ENCODE results near the gene MEGF6. TPM values are rescaled to one million over a fixed set of nuclear protein-coding genes. Genes with fewer than 3 reads are reported as not detected.

Gene MEGF6
- total and polyA plus RNA-seq, 2 donors (not counting 1 experiment from before 2014, with no cell fraction given): 43.2 to 77.3 TPM

DNA sequence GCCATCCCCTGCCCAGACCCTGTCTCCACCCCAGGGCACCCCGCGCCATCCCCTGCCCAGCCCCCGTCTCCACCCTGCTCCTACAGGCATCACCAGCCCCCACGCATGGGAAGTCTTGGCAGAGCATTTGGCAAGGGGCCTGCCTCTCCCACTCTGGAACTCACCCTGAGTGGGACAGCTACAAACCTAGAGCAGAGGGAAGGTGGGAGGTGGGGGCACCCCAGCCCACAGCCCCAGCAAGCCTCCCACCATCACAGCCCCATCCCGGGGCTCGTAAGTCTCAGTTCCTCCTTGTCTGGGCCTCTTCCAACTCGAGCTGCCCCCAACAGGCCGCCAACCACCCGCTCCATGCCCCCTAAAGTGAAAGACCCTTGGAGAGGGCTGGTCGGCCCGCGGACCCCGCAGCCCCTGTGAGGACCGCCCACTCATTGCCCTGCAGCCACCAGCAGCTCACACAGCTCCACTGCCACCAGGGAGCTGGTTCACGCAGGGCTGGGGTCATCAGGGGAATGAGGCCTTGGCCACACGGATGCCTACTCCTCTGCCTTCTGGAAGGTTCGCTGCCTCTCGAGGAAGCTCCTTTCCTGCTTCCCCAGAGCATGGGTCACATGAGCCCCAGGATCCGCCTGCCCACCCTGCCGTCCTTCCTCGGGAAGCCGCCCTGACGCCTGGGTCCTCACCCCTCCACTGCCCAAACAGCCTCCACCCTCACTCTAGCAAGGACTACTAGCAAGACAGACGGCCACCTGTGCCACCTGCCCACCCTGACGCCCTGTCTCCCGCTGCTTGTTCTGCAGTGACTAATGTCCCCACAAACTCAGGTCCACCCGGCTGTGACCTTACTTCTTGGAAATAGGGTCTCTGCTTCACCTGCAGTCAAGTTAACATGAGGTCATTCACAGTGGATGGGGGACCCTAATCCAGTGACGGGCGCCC is 14.4 kb downstream of the MEGF6 start:
- Histone ChIP-seq H3K4me1 (ENCODE audit: control insufficient read depth in 2 of 2, insufficient read depth in 2 of 2, low read length in 2 of 2) (peaks cover 27 to 38% of the 10 kb centered on the region in 2 donors), H3K27me3 (replicated peaks in 1 of 4; ENCODE audit: control extremely low read depth in 1 of 4, control insufficient read depth in 3 of 4, insufficient read depth in 4 of 4, low read length in 3 of 4) (peaks cover 0 to 2% (median 0%) of the 10 kb centered on the region in 4 experiments), H3K79me2 (ENCODE audit: control insufficient read depth, insufficient read depth, low read length) (no peaks in the 10 kb centered on the region), H4K20me1 (ENCODE audit: control insufficient read depth, insufficient read depth, low read length, poor library complexity, severe bottlenecking) (no peaks in the 10 kb centered on the region), H3K36me3 (replicated peaks in 1 of 2; ENCODE audit: control extremely low read depth in 1 of 2, control insufficient read depth in 1 of 2, extremely low read depth in 1 of 2, insufficient read depth in 2 of 2, low read length in 1 of 2) (no peaks in the 10 kb centered on the region), H3K4me2 (replicated peaks; ENCODE audit: low read depth, low read length, poor library complexity, severe bottlenecking) (peak overlapping the region; percentile 77), H3K4me3 (ENCODE audit: control extremely low read depth in 1 of 5, extremely low read depth in 1 of 5, insufficient read depth in 1 of 5, low read depth in 2 of 5, low read length in 4 of 5) (peak overlapping the region in 2 of 5 experiments; percentile 20 to 45), H3K9ac (ENCODE audit: low read length) (peak overlapping the region; percentile 54), H3K27ac (ENCODE audit: low read length in 2 of 2) (no peak overlapping the region), H2AFZ (ENCODE audit: insufficient read depth, low read depth, low read length, poor library complexity, severe bottlenecking) (peak overlapping the region; percentile 52), H3K9me3 (ENCODE audit: control extremely low read depth in 1 of 3, control insufficient read depth in 2 of 3, insufficient read depth in 1 of 3, low read length in 2 of 3) (no peaks in the 10 kb centered on the region)
- Mint-ChIP-seq H3K4me3 (peak overlapping the region; percentile 85), H3K27ac (peak overlapping the region; percentile 50), H3K4me1 (peaks cover 24% of the 10 kb centered on the region), H3K9me3 (ENCODE audit: insufficient read depth) (no peaks in the 10 kb centered on the region), H3K27me3 (no peaks in the 10 kb centered on the region)
- no peak for DNase-seq
- TF ChIP-seq, protein P1, sequence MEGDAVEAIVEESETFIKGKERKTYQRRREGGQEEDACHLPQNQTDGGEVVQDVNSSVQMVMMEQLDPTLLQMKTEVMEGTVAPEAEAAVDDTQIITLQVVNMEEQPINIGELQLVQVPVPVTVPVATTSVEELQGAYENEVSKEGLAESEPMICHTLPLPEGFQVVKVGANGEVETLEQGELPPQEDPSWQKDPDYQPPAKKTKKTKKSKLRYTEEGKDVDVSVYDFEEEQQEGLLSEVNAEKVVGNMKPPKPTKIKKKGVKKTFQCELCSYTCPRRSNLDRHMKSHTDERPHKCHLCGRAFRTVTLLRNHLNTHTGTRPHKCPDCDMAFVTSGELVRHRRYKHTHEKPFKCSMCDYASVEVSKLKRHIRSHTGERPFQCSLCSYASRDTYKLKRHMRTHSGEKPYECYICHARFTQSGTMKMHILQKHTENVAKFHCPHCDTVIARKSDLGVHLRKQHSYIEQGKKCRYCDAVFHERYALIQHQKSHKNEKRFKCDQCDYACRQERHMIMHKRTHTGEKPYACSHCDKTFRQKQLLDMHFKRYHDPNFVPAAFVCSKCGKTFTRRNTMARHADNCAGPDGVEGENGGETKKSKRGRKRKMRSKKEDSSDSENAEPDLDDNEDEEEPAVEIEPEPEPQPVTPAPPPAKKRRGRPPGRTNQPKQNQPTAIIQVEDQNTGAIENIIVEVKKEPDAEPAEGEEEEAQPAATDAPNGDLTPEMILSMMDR (IDR thresholded peaks at IDR 0.05): no peak
- no peak for TF ChIP-seq EZH2 (IDR thresholded peaks at IDR 0.05; ENCODE audit: borderline replicate concordance, insufficient read depth, low read depth, low read length, poor library complexity, severe bottlenecking)
- CTCF ChIA-PET: interaction anchor here (1.5 to 1.6 kb wide), 2 partner anchors 22 to 25 kb away, joined by 3 to 5 read pairs; no protein-coding TSS in a partner anchor
- intact Hi-C loops (cut with micrococcal nuclease): loop anchor here (1.0 kb wide), 1 partner anchor 19 kb away; no protein-coding TSS in a partner anchor
- POLR2A ChIA-PET: no interaction called here
- whole genome bisulfite sequencing (ENCODE audit: insufficient coverage): 39% methylated on average over 25 of the region's 29 CpGs
- ATAC-seq (ENCODE audit: low read depth): no peak

DNA sequence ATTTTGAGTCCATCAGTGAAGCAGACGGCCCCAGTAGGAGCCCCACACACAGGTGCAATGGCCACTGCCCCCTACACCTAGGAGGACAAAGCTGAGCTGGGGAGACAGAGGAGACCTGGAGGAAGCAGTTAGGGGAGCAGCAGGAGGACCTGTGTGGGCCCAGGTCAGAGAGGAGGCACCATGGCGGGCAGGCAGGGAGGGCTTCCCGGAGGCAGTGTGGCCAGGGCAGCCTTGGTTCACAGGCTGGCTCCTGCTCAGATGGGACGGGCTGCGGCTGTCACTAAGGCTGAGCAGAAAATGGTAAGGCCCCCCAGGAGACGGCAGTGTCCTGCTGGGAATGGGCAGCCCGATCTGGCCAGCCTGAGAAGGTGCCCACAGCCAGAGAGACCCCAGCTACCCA is 15.4 kb downstream of the MEGF6 start:
- Histone ChIP-seq H3K9ac (ENCODE audit: low read length) (no peak overlapping the region), H3K27me3 (replicated peaks in 1 of 4; ENCODE audit: control extremely low read depth in 1 of 4, control insufficient read depth in 3 of 4, insufficient read depth in 4 of 4, low read length in 3 of 4) (peaks cover 0 to 2% (median 0%) of the 10 kb centered on the region in 4 experiments), H3K4me3 (ENCODE audit: control extremely low read depth in 1 of 5, extremely low read depth in 1 of 5, insufficient read depth in 1 of 5, low read depth in 2 of 5, low read length in 4 of 5) (no peak overlapping the region), H3K4me2 (replicated peaks; ENCODE audit: low read depth, low read length, poor library complexity, severe bottlenecking) (no peak overlapping the region), H2AFZ (ENCODE audit: insufficient read depth, low read depth, low read length, poor library complexity, severe bottlenecking) (no peak overlapping the region), H3K4me1 (ENCODE audit: control insufficient read depth in 2 of 2, insufficient read depth in 2 of 2, low read length in 2 of 2) (peaks cover 27 to 38% of the 10 kb centered on the region in 2 donors), H3K79me2 (ENCODE audit: control insufficient read depth, insufficient read depth, low read length) (no peaks in the 10 kb centered on the region), H3K36me3 (replicated peaks in 1 of 2; ENCODE audit: control extremely low read depth in 1 of 2, control insufficient read depth in 1 of 2, extremely low read depth in 1 of 2, insufficient read depth in 2 of 2, low read length in 1 of 2) (no peaks in the 10 kb centered on the region), H3K27ac (ENCODE audit: low read length in 2 of 2) (no peak overlapping the region), H4K20me1 (ENCODE audit: control insufficient read depth, insufficient read depth, low read length, poor library complexity, severe bottlenecking) (no peaks in the 10 kb centered on the region), H3K9me3 (ENCODE audit: control extremely low read depth in 1 of 3, control insufficient read depth in 2 of 3, insufficient read depth in 1 of 3, low read length in 2 of 3) (no peaks in the 10 kb centered on the region)
- ChIA-PET POLR2A (no interaction called here), CTCF (no interaction called here)
- DNase-seq (no peak), ATAC-seq (ENCODE audit: low read depth) (no peak)
- WGBS (ENCODE audit: insufficient coverage): 91% methylated on average over 7 of the region's 7 CpGs
- TF ChIP-seq EZH2 (IDR thresholded peaks at IDR 0.05; ENCODE audit: borderline replicate concordance, insufficient read depth, low read depth, low read length, poor library complexity, severe bottlenecking): no peak
- H3K4me1 Mint-ChIP-seq: peaks cover 24% of the 10 kb centered on the region
- intact Hi-C loops (cut with micrococcal nuclease): no loop called here
- no peak overlapping the region for H3K4me3 Mint-ChIP-seq
- H3K9me3 Mint-ChIP-seq (ENCODE audit: insufficient read depth): no peaks in the 10 kb centered on the region
- H3K27ac Mint-ChIP-seq: no peak overlapping the region
- no peaks in the 10 kb centered on the region for H3K27me3 Mint-ChIP-seq
